ENCODE results near the gene TRIP4. TPM values are rescaled to one million over a fixed set of nuclear protein-coding genes. Genes with fewer than 3 reads are reported as not detected.

The TRIP4 gene
- total and polyA plus RNA-seq, 2 of the 8 experiments (the other 6 are each of a cell fraction or from before 2014, with no cell fraction given) = 6.2 to 18.9 TPM

DNA sequence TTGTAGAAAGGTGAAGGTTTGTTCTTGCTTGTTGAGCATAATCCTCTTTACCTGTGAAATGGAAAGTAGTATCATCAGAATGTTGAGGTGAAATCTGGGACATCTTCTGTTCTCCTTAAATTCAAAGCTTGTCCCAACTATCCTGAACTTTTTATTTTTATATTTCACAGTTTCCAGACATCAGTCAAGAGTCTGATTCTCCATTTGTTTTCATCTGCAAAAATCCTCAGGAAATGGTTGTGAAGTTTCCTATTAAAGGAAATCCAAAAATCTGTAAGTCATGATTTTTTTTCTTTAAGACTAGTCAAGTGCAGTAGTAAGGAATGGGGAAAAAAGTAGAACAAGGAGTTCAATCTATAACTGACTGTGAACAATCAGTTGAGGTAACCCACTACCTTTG is 57.2 kb downstream of the TRIP4 start:
- Histone ChIP-seq H4K5ac (ENCODE audit: insufficient read length, low read depth, low read length) (no peak overlapping the region), H3K79me2 (ENCODE audit: control insufficient read depth in 1 of 2, insufficient read depth in 2 of 2, low read length in 2 of 2) (no peaks in the 10 kb centered on the region), H2BK20ac (ENCODE audit: low read length) (no peak overlapping the region), H3K18ac (ENCODE audit: extremely low read depth, low read length) (no peak overlapping the region), H3K9ac (replicated peaks in 1 of 4; ENCODE audit: extremely low read depth in 1 of 4, low read depth in 3 of 4, low read length in 3 of 4) (no peak overlapping the region), H3K9me3 (ENCODE audit: insufficient read depth in 2 of 2, low read depth in 1 of 2, low read length in 1 of 2) (no peaks in the 10 kb centered on the region), H2BK120ac (replicated peaks; ENCODE audit: low read depth, low read length) (no peak overlapping the region), H4K20me1 (replicated peaks in 1 of 2; ENCODE audit: control insufficient read depth in 1 of 2, insufficient read depth in 2 of 2, low read length in 2 of 2) (no peaks in the 10 kb centered on the region), H2BK15ac (ENCODE audit: low read length) (no peak overlapping the region), H3K27ac (ENCODE audit: low read depth, low read length) (no peak overlapping the region), H4K91ac (replicated peaks; ENCODE audit: insufficient read length, low read length) (no peak overlapping the region), H2AFZ (ENCODE audit: low read length) (no peak overlapping the region), H2BK12ac (ENCODE audit: low read depth, low read length) (no peak overlapping the region), H3K14ac (ENCODE audit: insufficient read length) (no peak overlapping the region), H4K8ac (ENCODE audit: extremely low read depth, insufficient read depth, low read length) (no peak overlapping the region), H2BK5ac (ENCODE audit: low read depth, low read length) (no peak overlapping the region), H3K36me3 (ENCODE audit: control insufficient read depth in 2 of 4, insufficient read depth in 4 of 4, low read length in 3 of 4) (peaks cover 0 to 5% (median 0%) of the 10 kb centered on the region in 4 experiments; a peak in 2 of 8 replicates), H3K4me1 (replicated peaks in 1 of 4; ENCODE audit: control insufficient read depth in 3 of 4, insufficient read depth in 4 of 4, low read length in 3 of 4) (no peaks in the 10 kb centered on the region), H3K4me3 (ENCODE audit: extremely low read depth in 1 of 4, insufficient read depth in 2 of 4, low read depth in 3 of 4, low read length in 4 of 4) (no peak overlapping the region), H2AK5ac (ENCODE audit: low read depth, low read length) (no peak overlapping the region), H3K23ac (ENCODE audit: insufficient read length) (no peak overlapping the region), H3K4me2 (ENCODE audit: insufficient read depth in 1 of 2, low read depth in 2 of 2, low read length in 2 of 2) (no peak overlapping the region), H3K56ac (replicated peaks; ENCODE audit: insufficient read length, low read depth, low read length) (no peak overlapping the region), H3K23me2 (ENCODE audit: low read depth, low read length) (no peaks in the 10 kb centered on the region), H3K79me1 (ENCODE audit: low read depth, low read length) (no peaks in the 10 kb centered on the region), H3K27me3 (replicated peaks in 1 of 4; ENCODE audit: control insufficient read depth in 3 of 4, extremely low read depth in 1 of 4, insufficient read depth in 3 of 4, low read length in 3 of 4) (no peaks in the 10 kb centered on the region), H3K4ac (replicated peaks; ENCODE audit: insufficient read length, low read depth, low read length) (no peak overlapping the region)
- POLR2A ChIA-PET (ENCODE audit: partially characterized antibody) = no interaction called here
- FAIRE-seq (no peak), DNase-seq (ENCODE audit: low read depth in 1 of 2, low spot score in 2 of 2) (no peak)
- CTCF ChIA-PET (ENCODE audit: partially characterized antibody) = interaction anchor here (1.0 to 1.1 kb wide), 2 partner anchors 15 to 209 kb away, joined by 3 read pairs; partner anchors contain the start of gene ZNF609
- no peak for TF ChIP-seq SUZ12 (IDR thresholded peaks at IDR 0.05; ENCODE audit: low read length)
- TF ChIP-seq JUN (IDR thresholded peaks at IDR 0.05; ENCODE audit: low read depth, low read length) = no peak
- TF ChIP-seq, protein P1, sequence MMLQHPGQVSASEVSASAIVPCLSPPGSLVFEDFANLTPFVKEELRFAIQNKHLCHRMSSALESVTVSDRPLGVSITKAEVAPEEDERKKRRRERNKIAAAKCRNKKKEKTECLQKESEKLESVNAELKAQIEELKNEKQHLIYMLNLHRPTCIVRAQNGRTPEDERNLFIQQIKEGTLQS (IDR thresholded peaks at IDR 0.05; ENCODE audit: insufficient read depth, low read depth, low read length) = no peak
- TF ChIP-seq CBX8 (IDR thresholded peaks at IDR 0.05; ENCODE audit: borderline replicate concordance, low read depth, low read length) = no peak
- TF ChIP-seq KDM1A (IDR thresholded peaks at IDR 0.05; ENCODE audit: borderline replicate concordance, low read length) = no peak
- TF ChIP-seq ZNF274 (IDR thresholded peaks at IDR 0.05; ENCODE audit: borderline replicate concordance, extremely low read depth, low read length) = no peak
- no peak for TF ChIP-seq CEBPB (IDR thresholded peaks at IDR 0.05; ENCODE audit: low read depth, low read length)
